ENCODE measurements around the gene CDH23.

The CDH23 gene

GRCh38 chr10:71610651-71611050 lies 213.9 kb downstream of the CDH23 start:
- DNase-seq, result no peak

GRCh38 chr10:71611131-71611530 lies 214.4 kb downstream of the CDH23 start:
- DNase-seq, result no peak

- DNase-seq, result no peak
Measured at GRCh38 chr10:71611709-71612422, 215.1 kb downstream of the CDH23 start.

GRCh38 chr10:71613261-71613777 lies 216.6 kb downstream of the CDH23 start:
- DNase-seq, result no peak

GRCh38 chr10:71613877-71614276 lies 217.2 kb downstream of the CDH23 start:
- no peak for DNase-seq

GRCh38 chr10:71614946-71615345 lies 218.2 kb downstream of the CDH23 start:
- DNase-seq, result no peak

GRCh38 chr10:71615538-71616329 lies 219.0 kb downstream of the CDH23 start:
- no peak for DNase-seq

GRCh38 chr10:71616817-71617654 lies 220.3 kb downstream of the CDH23 start:
- DNase-seq, result no peak

GRCh38 chr10:71618176-71618575 lies 221.5 kb downstream of the CDH23 start:
- no peak for DNase-seq

GRCh38 chr10:71618598-71618997 lies 221.9 kb downstream of the CDH23 start:
- DNase-seq, result no peak

GRCh38 chr10:71620642-71621041 lies 223.9 kb downstream of the CDH23 start:
- no peak for DNase-seq

- no peak for DNase-seq
Measured at GRCh38 chr10:71621231-71622153, 224.8 kb downstream of the CDH23 start.

GRCh38 chr10:71622154-71622526 lies 225.4 kb downstream of the CDH23 start:
- no peak for DNase-seq

- no peak for DNase-seq
Measured at GRCh38 chr10:71622616-71623015, 225.9 kb downstream of the CDH23 start.

GRCh38 chr10:71623098-71623985 lies 226.6 kb downstream of the CDH23 start:
- peak; percentile 23 for DNase-seq

- DNase-seq, result no peak
Measured at GRCh38 chr10:71623986-71624291, 227.2 kb downstream of the CDH23 start.

GRCh38 chr10:71625445-71626175 lies 228.9 kb downstream of the CDH23 start:
- no peak for DNase-seq

GRCh38 chr10:71627230-71627939 lies 230.7 kb downstream of the CDH23 start:
- no peak for DNase-seq

- DNase-seq, result no peak
Measured at GRCh38 chr10:71627956-71628355, 231.2 kb downstream of the CDH23 start.

- no peak for DNase-seq
Measured at GRCh38 chr10:71629131-71629530, 232.4 kb downstream of the CDH23 start.
